Subcutaneous abdominal adipose tissue (tissue), 5 donors: ENCODE data around the gene CXCR3.
"Not testable (repeated sequence)": the region's sequence is repeated elsewhere in the genome, so short reads cannot be mapped to it uniquely, and the experiment has no call there.

ENCODE experiments used
- H3K27ac ChIP-seq: one replicate; pipeline ENCODE4 v1.7.0; 2013; ENCODE audit warnings: low read depth, mild to moderate bottlenecking, inconsistent platforms, low read length, moderate library complexity
- H3K27me3 ChIP-seq, 5 donors: one replicate each; pipeline ENCODE4 v1.7.0; 2013; ENCODE audit warnings: low read length in 5 of 5, inconsistent platforms in 1 of 5; ENCODE audit not compliant: control insufficient read depth in 5 of 5, insufficient read depth in 4 of 5
- H3K36me3 ChIP-seq, 5 donors: one replicate each; pipeline ENCODE4 v1.7.0; 2013; ENCODE audit warnings: low read length in 5 of 5; ENCODE audit not compliant: control insufficient read depth in 5 of 5, insufficient read depth in 5 of 5
- H3K4me1 ChIP-seq, 5 donors: one replicate each; pipeline ENCODE4 v1.7.0; 2013; ENCODE audit warnings: low read length in 5 of 5, mild to moderate bottlenecking in 3 of 5, moderate library complexity in 1 of 5; ENCODE audit not compliant: control insufficient read depth in 5 of 5, insufficient read depth in 5 of 5
- H3K4me3 ChIP-seq, 5 donors: one replicate each; pipeline ENCODE4 v1.7.0; 2013; ENCODE audit warnings: low read length in 5 of 5, low read depth in 1 of 5
- H3K9ac ChIP-seq, 5 donors: one replicate each; pipeline ENCODE4 v1.7.0; 2013; ENCODE audit warnings: low read length in 5 of 5, mild to moderate bottlenecking in 4 of 5, moderate library complexity in 3 of 5
- H3K9me3 ChIP-seq, 5 donors: one replicate each; pipeline ENCODE4 v1.7.0; 2013; ENCODE audit warnings: low read length in 5 of 5; ENCODE audit not compliant: control insufficient read depth in 5 of 5
- donor health status: healthy.
- donor health status: healthy.
- donor health status: healthy.
- donor health status: healthy.
- donor health status: healthy.

Gene CXCR3

GRCh38 chrX:71618303-71618721 lies at the start of gene CXCR3:
CXCR3 (minus strand) TSS chrX:71618511; CDS start chrX:71618449, 62 bp downstream.
- Histone ChIP-seq H3K9me3 (peaks cover 0 to 4% (median 0%) of the 10 kb centered on the region in 5 donors), H3K4me1 (peaks cover 3 to 21% (median 19%) of the 10 kb centered on the region in 5 donors), H3K4me3 (peak within 1 kb of the TSS in 1 of 5 donors; percentile 26), H3K27ac (no peak within 1 kb of the TSS), H3K36me3 (peaks cover 0 to 15% (median 4%) of the 10 kb centered on the region in 5 donors), H3K9ac (no peak within 1 kb of the TSS), H3K27me3 (peaks cover 0 to 25% (median 8%) of the 10 kb centered on the region in 5 donors)

- Histone ChIP-seq H3K9ac (no peak within 1 kb of the TSS), H3K9me3 (peaks cover 0 to 5% (median 0%) of the 10 kb centered on the region in 5 donors), H3K36me3 (no peaks in the 10 kb centered on the region), H3K27ac (no peak within 1 kb of the TSS), H3K4me1 (no peaks in the 10 kb centered on the region), H3K27me3 (peaks cover 3 to 21% (median 5%) of the 10 kb centered on the region in 5 donors), H3K4me3 (no peak within 1 kb of the TSS)
Measured at GRCh38 chrX:71667328-71668247, 49.3 kb upstream of the CXCR3 start, which contains the start of gene LOC101059915. LOC101059915 (plus strand) TSS chrX:71667546.

GRCh38 chrX:71666240-71667223 lies 48.2 kb upstream of the CXCR3 start:
- H3K27me3 ChIP-seq = peaks cover 3 to 28% (median 11%) of the 10 kb centered on the region in 5 donors
- no peak overlapping the region for H3K27ac ChIP-seq
- H3K4me1 ChIP-seq = no peaks in the 10 kb centered on the region
- no peak overlapping the region for H3K9ac ChIP-seq
- H3K4me3 ChIP-seq = no peak overlapping the region
- peaks cover 0 to 5% (median 0%) of the 10 kb centered on the region in 5 donors for H3K9me3 ChIP-seq
- no peaks in the 10 kb centered on the region for H3K36me3 ChIP-seq

DNA sequence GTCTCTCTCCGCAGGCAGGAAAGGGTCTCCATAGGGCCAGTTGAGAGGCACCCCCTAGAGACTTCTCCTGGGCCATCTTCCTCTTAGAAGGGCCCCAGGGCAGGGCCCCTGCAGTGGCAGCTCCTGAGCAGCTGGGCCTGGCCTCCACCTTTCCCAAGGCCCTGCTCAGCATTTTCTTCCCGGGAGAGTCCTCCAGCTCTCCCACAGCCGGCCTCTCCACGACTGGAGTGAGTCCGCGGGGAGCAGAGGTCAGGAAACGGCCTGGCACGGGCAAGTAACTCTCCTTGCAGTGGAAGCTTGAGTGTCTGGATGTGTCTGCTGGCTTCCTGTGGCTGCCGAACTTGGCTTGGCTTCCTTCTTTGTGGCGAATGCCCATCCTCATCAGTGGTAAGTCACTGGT lies 47.4 kb upstream of the CXCR3 start:
- H3K9ac ChIP-seq = no peak overlapping the region
- H3K27me3 ChIP-seq = peaks cover 5 to 32% (median 9%) of the 10 kb centered on the region in 5 donors
- H3K4me3 ChIP-seq = no peak overlapping the region
- H3K9me3 ChIP-seq = peaks cover 0 to 5% (median 0%) of the 10 kb centered on the region in 5 donors
- H3K36me3 ChIP-seq = no peaks in the 10 kb centered on the region
- H3K27ac ChIP-seq = no peak overlapping the region
- H3K4me1 ChIP-seq = no peaks in the 10 kb centered on the region

DNA sequence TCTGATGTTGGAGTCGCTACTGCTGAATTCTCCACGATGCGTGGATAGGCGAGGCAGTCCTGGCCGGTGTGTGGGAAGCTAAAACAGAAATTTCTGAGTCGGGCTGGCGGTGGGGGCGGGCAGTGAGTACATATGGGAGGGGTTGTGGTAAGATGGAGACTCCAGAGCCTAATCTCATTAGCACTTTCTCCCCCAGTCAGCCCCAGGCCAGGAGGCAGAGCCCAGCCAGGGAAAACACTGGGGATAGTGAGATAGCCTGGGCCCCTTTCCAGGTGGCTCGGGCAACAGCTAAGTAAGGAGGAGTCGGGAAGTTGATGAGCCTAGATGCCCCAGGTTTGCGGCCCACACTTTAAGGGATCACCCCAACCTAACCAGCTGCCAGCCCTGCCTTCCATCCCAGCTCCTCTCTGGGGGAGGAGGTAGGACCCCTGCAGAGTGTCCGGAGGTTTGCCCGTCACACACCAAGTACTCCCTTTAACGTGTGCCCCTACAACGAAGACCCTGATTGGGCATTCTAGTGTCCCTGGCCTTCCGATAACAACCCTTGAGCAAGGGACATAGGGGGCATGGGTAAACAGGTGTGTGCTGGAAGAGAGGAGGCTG lies 46.7 kb upstream of the CXCR3 start:
- Histone ChIP-seq H3K27me3 (peaks cover 3 to 37% (median 12%) of the 10 kb centered on the region in 5 donors), H3K9ac (no peak overlapping the region), H3K4me3 (no peak overlapping the region), H3K27ac (no peak overlapping the region), H3K4me1 (no peaks in the 10 kb centered on the region), H3K36me3 (no peaks in the 10 kb centered on the region), H3K9me3 (peaks cover 0 to 5% (median 0%) of the 10 kb centered on the region in 5 donors)

DNA sequence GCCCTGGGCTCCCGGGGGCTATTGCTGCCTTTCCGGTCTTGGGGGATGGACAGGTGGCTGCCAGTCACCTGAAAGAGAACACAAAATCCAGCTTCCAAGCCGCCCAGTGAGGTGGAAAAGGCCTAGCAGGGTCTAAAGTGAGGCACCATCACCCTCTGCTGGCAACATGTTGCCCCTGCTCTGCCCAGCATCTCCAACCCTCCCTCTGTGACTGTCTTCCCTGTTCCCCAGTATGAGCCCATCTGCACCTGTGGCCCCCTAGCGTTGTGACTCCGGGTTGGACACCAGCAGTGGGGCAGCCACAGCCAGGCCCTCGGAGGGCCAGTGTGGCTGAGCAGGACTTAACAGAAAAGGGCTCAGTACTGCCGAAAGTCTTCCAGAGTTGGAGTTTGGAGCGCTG lies 45.9 kb upstream of the CXCR3 start:
- not testable (repeated sequence) for H3K9me3 ChIP-seq, H3K4me1 ChIP-seq, H3K9ac ChIP-seq, H3K4me3 ChIP-seq, H3K36me3 ChIP-seq, H3K27ac ChIP-seq
- peaks cover 3 to 41% (median 13%) of the 10 kb centered on the region in 5 donors for H3K27me3 ChIP-seq

DNA sequence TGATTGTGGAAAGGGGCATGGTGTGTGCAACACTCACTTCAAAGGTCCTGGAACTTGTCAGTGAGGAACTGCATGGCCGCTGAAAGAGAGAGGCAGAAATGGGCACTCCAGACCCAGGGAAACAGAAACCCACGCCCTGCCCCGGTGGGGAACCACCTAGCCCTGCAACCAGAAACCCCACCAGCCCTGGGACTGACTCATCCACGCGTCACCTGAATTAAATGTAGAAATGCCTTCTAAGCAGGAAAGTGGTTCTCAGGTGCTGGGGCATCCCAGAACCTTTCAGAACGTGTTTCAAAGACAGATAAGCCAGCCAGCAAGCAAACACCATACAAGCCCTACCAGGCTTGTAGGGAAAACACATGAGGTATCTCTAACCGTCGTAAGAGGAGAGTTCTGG lies 44.9 kb upstream of the CXCR3 start:
- not testable (repeated sequence) for H3K36me3 ChIP-seq, H3K4me3 ChIP-seq, H3K9me3 ChIP-seq, H3K27ac ChIP-seq, H3K4me1 ChIP-seq, H3K9ac ChIP-seq
- H3K27me3 ChIP-seq = peaks cover 3 to 37% (median 13%) of the 10 kb centered on the region in 5 donors

GRCh38 chrX:71662654-71663053 lies 44.3 kb upstream of the CXCR3 start:
- not testable (repeated sequence) for H3K4me1 ChIP-seq, H3K9me3 ChIP-seq, H3K4me3 ChIP-seq, H3K27ac ChIP-seq, H3K9ac ChIP-seq, H3K36me3 ChIP-seq
- H3K27me3 ChIP-seq = peaks cover 3 to 37% (median 13%) of the 10 kb centered on the region in 5 donors

- Histone ChIP-seq H3K4me3 (no peak overlapping the region), H3K9ac (no peak overlapping the region), H3K27ac (no peak overlapping the region), H3K4me1 (no peaks in the 10 kb centered on the region), H3K9me3 (no peaks in the 10 kb centered on the region), H3K36me3 (no peaks in the 10 kb centered on the region), H3K27me3 (peaks cover 3 to 37% (median 13%) of the 10 kb centered on the region in 5 donors)
Measured at GRCh38 chrX:71661919-71662318, 43.6 kb upstream of the CXCR3 start.
